ENCODE measurements around the gene CYYR1. TPM values are rescaled to one million over a fixed set of nuclear protein-coding genes. Genes with fewer than 3 reads are reported as not detected.

The CYYR1 gene
- polyA plus RNA-seq, 1 donor (not counting 4 experiments of a cell fraction or from before 2014, with no cell fraction given) = 1.5 TPM

- dilution Hi-C loops (cut with MboI; ENCODE audit: extremely low pct_ligation_motif_present, low sequenced_read_pairs) = no loop called here
- H3K9me1 ChIP-seq (ENCODE audit: control insufficient read depth, extremely low read depth, insufficient read depth, low read length) = no peaks in the 10 kb centered on the region
- H3K4me3 ChIP-seq (ENCODE audit: control insufficient read depth in 2 of 3, extremely low read depth in 1 of 3, insufficient read depth in 2 of 3, low read depth in 1 of 3, low read length in 3 of 3) = no peak overlapping the region
Measured at GRCh38 chr21:26529526-26529925, 43.6 kb downstream of the CYYR1 start.

GRCh38 chr21:26528882-26529281 lies 44.2 kb downstream of the CYYR1 start:
- FAIRE-seq (no peak), DNase-seq (ENCODE audit: low read depth, low spot score) (no peak)
- TF ChIP-seq EZH2 (IDR thresholded peaks at IDR 0.05; ENCODE audit: low read length) = no peak
- no peak for TF ChIP-seq CTCF (optimal IDR thresholded peaks at IDR 0.05 in 1 of 3, IDR thresholded peaks at IDR 0.05 in 1 of 3, conservative IDR thresholded peaks at IDR 0.05 in 1 of 3; ENCODE audit: extremely low read depth in 1 of 3, insufficient read depth in 2 of 3, low read length in 3 of 3)
- H3K4me3 ChIP-seq (ENCODE audit: control insufficient read depth in 2 of 3, extremely low read depth in 1 of 3, insufficient read depth in 2 of 3, low read depth in 1 of 3, low read length in 3 of 3) = no peak overlapping the region
- H3K4me1 ChIP-seq (ENCODE audit: control insufficient read depth, extremely low read depth, insufficient read depth, low read length) = no peaks in the 10 kb centered on the region
- H3K4me2 ChIP-seq (ENCODE audit: control insufficient read depth, extremely low read depth, insufficient read depth, low read depth, low read length) = no peak overlapping the region
- H3K9ac ChIP-seq (ENCODE audit: control insufficient read depth, extremely low read depth, insufficient read depth, low read length) = no peak overlapping the region
- no peaks in the 10 kb centered on the region for H3K79me2 ChIP-seq (ENCODE audit: control insufficient read depth, insufficient read depth, low read length)
- H3K9me1 ChIP-seq (ENCODE audit: control insufficient read depth, extremely low read depth, insufficient read depth, low read length) = no peaks in the 10 kb centered on the region
- no peaks in the 10 kb centered on the region for H3K27me3 ChIP-seq (ENCODE audit: control insufficient read depth, extremely low read depth, insufficient read depth, low read length)
- dilution Hi-C loops (cut with MboI; ENCODE audit: extremely low pct_ligation_motif_present, low sequenced_read_pairs) = no loop called here
- H3K27ac ChIP-seq (ENCODE audit: control insufficient read depth, insufficient read depth, low read length) = no peak overlapping the region
- H4K20me1 ChIP-seq (ENCODE audit: control insufficient read depth, extremely low read depth, insufficient read depth, low read length) = no peaks in the 10 kb centered on the region
- no peak overlapping the region for H2AFZ ChIP-seq (ENCODE audit: control insufficient read depth, low read length)
- no peaks in the 10 kb centered on the region for H3K9me3 ChIP-seq (ENCODE audit: control insufficient read depth, low read depth, low read length)
- H3K36me3 ChIP-seq (ENCODE audit: control insufficient read depth in 2 of 2, extremely low read depth in 1 of 2, insufficient read depth in 2 of 2, low read length in 2 of 2) = no peaks in the 10 kb centered on the region

More at GRCh38 chr21:26529526-26529925, 43.6 kb downstream of the CYYR1 start:
- Histone ChIP-seq H4K20me1 (ENCODE audit: control insufficient read depth, extremely low read depth, insufficient read depth, low read length) (no peaks in the 10 kb centered on the region), H3K27me3 (ENCODE audit: control insufficient read depth, extremely low read depth, insufficient read depth, low read length) (no peaks in the 10 kb centered on the region), H3K4me2 (ENCODE audit: control insufficient read depth, extremely low read depth, insufficient read depth, low read depth, low read length) (no peak overlapping the region), H3K4me1 (ENCODE audit: control insufficient read depth, extremely low read depth, insufficient read depth, low read length) (no peaks in the 10 kb centered on the region), H3K27ac (ENCODE audit: control insufficient read depth, insufficient read depth, low read length) (no peak overlapping the region), H3K79me2 (ENCODE audit: control insufficient read depth, insufficient read depth, low read length) (no peaks in the 10 kb centered on the region), H3K9ac (ENCODE audit: control insufficient read depth, extremely low read depth, insufficient read depth, low read length) (no peak overlapping the region), H2AFZ (ENCODE audit: control insufficient read depth, low read length) (no peak overlapping the region), H3K36me3 (ENCODE audit: control insufficient read depth in 2 of 2, extremely low read depth in 1 of 2, insufficient read depth in 2 of 2, low read length in 2 of 2) (no peaks in the 10 kb centered on the region), H3K9me3 (ENCODE audit: control insufficient read depth, low read depth, low read length) (no peaks in the 10 kb centered on the region)
- no peak for DNase-seq (ENCODE audit: low read depth, low spot score)
- no peak for FAIRE-seq
- TF ChIP-seq EZH2 (IDR thresholded peaks at IDR 0.05; ENCODE audit: low read length) = no peak

- Histone ChIP-seq H3K9me1 (ENCODE audit: control insufficient read depth, extremely low read depth, insufficient read depth, low read length) (no peaks in the 10 kb centered on the region), H4K20me1 (ENCODE audit: control insufficient read depth, extremely low read depth, insufficient read depth, low read length) (no peaks in the 10 kb centered on the region), H3K9ac (ENCODE audit: control insufficient read depth, extremely low read depth, insufficient read depth, low read length) (no peak overlapping the region), H3K36me3 (ENCODE audit: control insufficient read depth in 2 of 2, extremely low read depth in 1 of 2, insufficient read depth in 2 of 2, low read length in 2 of 2) (no peaks in the 10 kb centered on the region), H3K9me3 (ENCODE audit: control insufficient read depth, low read depth, low read length) (no peaks in the 10 kb centered on the region), H3K27ac (ENCODE audit: control insufficient read depth, insufficient read depth, low read length) (no peak overlapping the region), H2AFZ (ENCODE audit: control insufficient read depth, low read length) (no peak overlapping the region), H3K4me1 (ENCODE audit: control insufficient read depth, extremely low read depth, insufficient read depth, low read length) (no peaks in the 10 kb centered on the region), H3K4me3 (ENCODE audit: control insufficient read depth in 2 of 3, extremely low read depth in 1 of 3, insufficient read depth in 2 of 3, low read depth in 1 of 3, low read length in 3 of 3) (no peak overlapping the region), H3K4me2 (ENCODE audit: control insufficient read depth, extremely low read depth, insufficient read depth, low read depth, low read length) (no peak overlapping the region), H3K79me2 (ENCODE audit: control insufficient read depth, insufficient read depth, low read length) (no peaks in the 10 kb centered on the region), H3K27me3 (ENCODE audit: control insufficient read depth, extremely low read depth, insufficient read depth, low read length) (no peaks in the 10 kb centered on the region)
- no peak for TF ChIP-seq EZH2 (IDR thresholded peaks at IDR 0.05; ENCODE audit: low read length)
- TF ChIP-seq CTCF (optimal IDR thresholded peaks at IDR 0.05 in 1 of 3, IDR thresholded peaks at IDR 0.05 in 1 of 3, conservative IDR thresholded peaks at IDR 0.05 in 1 of 3; ENCODE audit: extremely low read depth in 1 of 3, insufficient read depth in 2 of 3, low read length in 3 of 3) = no peak
- DNase-seq (ENCODE audit: low read depth, low spot score) (no peak), FAIRE-seq (no peak)
- dilution Hi-C loops (cut with MboI; ENCODE audit: extremely low pct_ligation_motif_present, low sequenced_read_pairs) = no loop called here
Measured at GRCh38 chr21:26522704-26523103, 50.4 kb downstream of the CYYR1 start.

Data from keratinocyte (primary cell).